ENCODE measurements around the gene TXNRD2. TPM values are rescaled to one million over a fixed set of nuclear protein-coding genes. Genes with fewer than 3 reads are reported as not detected.

TXNRD2 gene
- total and polyA plus RNA-seq, 10 of the 15 experiments (the other 5 are each of a cell fraction or from before 2014, with no cell fraction given), result 1.6 to 26.0 (median 13.9) TPM

DNA sequence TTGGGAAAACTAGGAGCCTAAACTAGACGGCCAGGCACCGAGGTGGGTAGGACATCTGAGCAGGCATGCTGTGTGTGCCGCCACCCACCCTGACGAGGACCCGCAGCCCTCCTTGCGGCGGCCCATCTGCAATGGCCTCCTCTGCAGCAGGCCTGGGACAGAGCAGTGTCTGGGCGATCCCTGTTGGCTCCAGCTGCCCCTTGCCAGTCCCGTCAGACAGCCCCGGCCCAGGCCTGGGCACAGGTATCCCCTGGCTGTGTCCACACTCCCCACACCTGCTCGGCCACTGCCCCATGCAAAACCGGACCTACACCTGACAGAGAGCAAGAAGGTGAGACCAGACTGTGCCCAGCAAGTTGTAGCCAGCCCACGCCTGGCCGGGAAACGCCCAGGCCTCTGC, 48.3 kb downstream of the TXNRD2 start (continued):
- TF ChIP-seq NR2C1 (IDR thresholded peaks at IDR 0.05) (no peak), STAT1 (conservative IDR thresholded peaks at IDR 0.05) (no peak), GATAD2B (conservative IDR thresholded peaks at IDR 0.05; ENCODE audit: low read depth) (no peak), RCOR1 (conservative IDR thresholded peaks at IDR 0.05; ENCODE audit: low read depth, low read length) (no peak), HDGF (IDR thresholded peaks at IDR 0.05) (no peak), BACH1 (IDR thresholded peaks at IDR 0.05; ENCODE audit: borderline replicate concordance) (no peak), STAT3 (IDR thresholded peaks at IDR 0.05; ENCODE audit: low read depth, low read length) (no peak), MYC (IDR thresholded peaks at IDR 0.05; ENCODE audit: insufficient read depth, insufficient read length, insufficient replicate concordance, low read length, severe bottlenecking) (no peak), BCL11A (IDR thresholded peaks at IDR 0.05; ENCODE audit: low read depth, low read length) (no peak)
- TF ChIP-seq, protein P1, sequence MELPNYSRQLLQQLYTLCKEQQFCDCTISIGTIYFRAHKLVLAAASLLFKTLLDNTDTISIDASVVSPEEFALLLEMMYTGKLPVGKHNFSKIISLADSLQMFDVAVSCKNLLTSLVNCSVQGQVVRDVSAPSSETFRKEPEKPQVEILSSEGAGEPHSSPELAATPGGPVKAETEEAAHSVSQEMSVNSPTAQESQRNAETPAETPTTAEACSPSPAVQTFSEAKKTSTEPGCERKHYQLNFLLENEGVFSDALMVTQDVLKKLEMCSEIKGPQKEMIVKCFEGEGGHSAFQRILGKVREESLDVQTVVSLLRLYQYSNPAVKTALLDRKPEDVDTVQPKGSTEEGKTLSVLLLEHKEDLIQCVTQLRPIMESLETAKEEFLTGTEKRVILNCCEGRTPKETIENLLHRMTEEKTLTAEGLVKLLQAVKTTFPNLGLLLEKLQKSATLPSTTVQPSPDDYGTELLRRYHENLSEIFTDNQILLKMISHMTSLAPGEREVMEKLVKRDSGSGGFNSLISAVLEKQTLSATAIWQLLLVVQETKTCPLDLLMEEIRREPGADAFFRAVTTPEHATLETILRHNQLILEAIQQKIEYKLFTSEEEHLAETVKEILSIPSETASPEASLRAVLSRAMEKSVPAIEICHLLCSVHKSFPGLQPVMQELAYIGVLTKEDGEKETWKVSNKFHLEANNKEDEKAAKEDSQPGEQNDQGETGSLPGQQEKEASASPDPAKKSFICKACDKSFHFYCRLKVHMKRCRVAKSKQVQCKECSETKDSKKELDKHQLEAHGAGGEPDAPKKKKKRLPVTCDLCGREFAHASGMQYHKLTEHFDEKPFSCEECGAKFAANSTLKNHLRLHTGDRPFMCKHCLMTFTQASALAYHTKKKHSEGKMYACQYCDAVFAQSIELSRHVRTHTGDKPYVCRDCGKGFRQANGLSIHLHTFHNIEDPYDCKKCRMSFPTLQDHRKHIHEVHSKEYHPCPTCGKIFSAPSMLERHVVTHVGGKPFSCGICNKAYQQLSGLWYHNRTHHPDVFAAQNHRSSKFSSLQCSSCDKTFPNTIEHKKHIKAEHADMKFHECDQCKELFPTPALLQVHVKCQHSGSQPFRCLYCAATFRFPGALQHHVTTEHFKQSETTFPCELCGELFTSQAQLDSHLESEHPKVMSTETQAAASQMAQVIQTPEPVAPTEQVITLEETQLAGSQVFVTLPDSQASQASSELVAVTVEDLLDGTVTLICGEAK (IDR thresholded peaks at IDR 0.05; ENCODE audit: borderline replicate concordance), result no peak

DNA sequence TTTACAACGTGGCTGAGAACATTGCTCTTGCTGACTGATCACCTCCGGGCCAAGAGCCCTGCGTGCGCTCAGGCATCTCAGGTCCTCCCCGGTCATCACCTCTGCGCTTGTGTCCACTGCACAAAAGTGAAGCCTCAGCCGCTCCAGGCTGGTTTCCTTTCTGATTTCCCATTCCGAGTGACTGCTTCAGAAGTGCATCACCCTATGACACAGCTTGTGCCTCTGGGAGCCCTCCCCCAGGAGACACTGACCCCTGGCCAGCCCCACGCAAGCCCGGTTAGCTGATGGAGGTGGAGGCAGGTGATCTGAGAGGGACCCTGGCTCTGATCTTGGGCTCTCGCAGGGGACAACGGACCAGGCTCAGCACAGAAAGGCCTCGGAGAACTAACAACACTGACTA, 48.7 kb downstream of the TXNRD2 start:
- Histone ChIP-seq H3K27me3 (replicated peaks in 1 of 2; ENCODE audit: control insufficient read depth in 2 of 2, insufficient read depth in 2 of 2, low read length in 1 of 2) (no peaks in the 10 kb centered on the region), H3K27ac (ENCODE audit: control insufficient read depth, insufficient read depth) (no peak overlapping the region), H3K4me3 (no peak overlapping the region), H3K36me3 (ENCODE audit: control insufficient read depth in 2 of 2, insufficient read depth in 2 of 2, low read length in 1 of 2) (no peaks in the 10 kb centered on the region), H4K20me1 (ENCODE audit: control insufficient read depth, insufficient read depth) (no peaks in the 10 kb centered on the region), H2AFZ (ENCODE audit: control insufficient read depth, low read depth, low read length) (no peak overlapping the region), H3K79me2 (ENCODE audit: control insufficient read depth, insufficient read depth, low read length) (no peaks in the 10 kb centered on the region), H3K4me1 (ENCODE audit: control insufficient read depth, insufficient read depth, low read length) (peaks cover 20% of the 10 kb centered on the region), H3K9ac (ENCODE audit: control insufficient read depth, insufficient read depth, low read length) (no peak overlapping the region), H3K4me2 (ENCODE audit: control insufficient read depth, insufficient read depth) (no peak overlapping the region), H3K9me3 (replicated peaks; ENCODE audit: control insufficient read depth, insufficient read depth, low read length) (no peaks in the 10 kb centered on the region)
- RAD21 ChIA-PET (ENCODE audit: unreplicated experiment), result no interaction called here
- BruUV-seq (replicated peaks), result no TSS peak
- DNase-seq (ENCODE audit: low read depth, low spot score) (no peak), FAIRE-seq (no peak), ATAC-seq (no peak)
- CTCF ChIA-PET, result no interaction called here
- 87% methylated on average over 13 of the region's 13 CpGs for WGBS (ENCODE audit: insufficient coverage, insufficient replicate concordance, low lambda C conversion rate, missing lambda C conversion rate)
- in situ Hi-C loops (cut with MboI), result no loop called here
- SMC1A ChIA-PET (ENCODE audit: uncharacterized antibody, unreplicated experiment), result no interaction called here
- POLR2A ChIA-PET, result no interaction called here
- intact Hi-C loops (cut with micrococcal nuclease; ENCODE audit: unreplicated experiment), result no loop called here
- TF ChIP-seq SMC3 (IDR thresholded peaks at IDR 0.05; ENCODE audit: borderline replicate concordance, low read length) (no peak), FOXK2 (IDR thresholded peaks at IDR 0.05) (no peak), POU2F2 (IDR thresholded peaks at IDR 0.05; ENCODE audit: borderline replicate concordance, low read depth, low read length) (no peak), IRF4 (IDR thresholded peaks at IDR 0.05; ENCODE audit: low read depth, low read length) (no peak), JUNB (IDR thresholded peaks at IDR 0.05) (no peak)
